Tibial nerve (tissue), 3 donors: ENCODE results near the gene NBAS.

ENCODE experiments used
- POLR2A ChIP-seq, 2 donors: fragments of 450-650 bp; IDR thresholded peaks; one replicate each; pipeline ENCODE4 v1.6.1; 2017; ENCODE audit warnings: antibody characterized with exemption in 2 of 2, mild to moderate bottlenecking in 2 of 2, moderate library complexity in 2 of 2
- TF ChIP-seq, protein P1 (sequence below), 5 experiments: fragments of 200-600 bp in 3 of 5; fragments of 450-650 bp in 2 of 5; sonication (generic) in 3 of 5; IDR thresholded peaks; one replicate each; pipeline ENCODE4 v1.5.1; 2016 to 2019; ENCODE audit warnings: antibody characterized with exemption in 5 of 5, mild to moderate bottlenecking in 3 of 5, moderate library complexity in 2 of 5

DNA sequence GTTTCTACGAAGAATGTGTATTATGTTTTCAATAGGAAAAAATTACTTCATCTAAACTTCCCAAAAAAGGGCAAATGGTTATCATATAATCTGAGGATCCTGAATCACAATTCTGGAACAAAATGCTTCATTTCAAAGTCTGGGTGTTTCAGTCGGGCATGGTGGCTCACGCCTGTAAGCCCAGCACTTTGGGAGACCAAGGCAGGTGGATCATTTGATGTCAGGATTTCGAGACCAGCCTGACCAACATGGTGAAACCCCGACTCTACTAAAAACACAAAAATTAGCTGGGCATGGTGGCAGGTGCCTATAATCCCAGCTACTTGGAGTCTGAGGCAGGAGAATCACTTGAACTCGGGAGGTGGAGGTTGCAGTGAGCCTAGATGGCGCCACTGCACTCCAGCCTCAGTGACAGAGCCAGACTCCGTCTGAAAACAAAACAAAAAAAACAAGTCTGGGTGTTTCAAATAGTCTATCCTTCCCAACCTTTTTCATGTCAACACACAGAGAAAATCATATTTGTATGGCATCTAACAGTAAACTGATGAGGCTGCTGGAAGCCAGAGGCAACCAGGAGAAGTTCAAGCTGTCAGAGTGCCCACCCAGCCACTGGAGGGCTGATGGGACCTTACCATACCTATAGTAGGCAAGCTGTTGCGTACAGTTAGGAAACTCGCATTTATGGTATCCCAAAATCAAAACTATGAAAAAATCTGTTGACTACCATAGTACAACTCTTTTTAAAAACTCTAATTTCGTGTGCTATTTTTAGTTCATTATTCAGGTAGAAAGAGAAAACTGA lies 14.6 kb downstream of the NBAS start:
- no peak for TF ChIP-seq POLR2A (IDR thresholded peaks at IDR 0.05)
- TF ChIP-seq, protein P1, sequence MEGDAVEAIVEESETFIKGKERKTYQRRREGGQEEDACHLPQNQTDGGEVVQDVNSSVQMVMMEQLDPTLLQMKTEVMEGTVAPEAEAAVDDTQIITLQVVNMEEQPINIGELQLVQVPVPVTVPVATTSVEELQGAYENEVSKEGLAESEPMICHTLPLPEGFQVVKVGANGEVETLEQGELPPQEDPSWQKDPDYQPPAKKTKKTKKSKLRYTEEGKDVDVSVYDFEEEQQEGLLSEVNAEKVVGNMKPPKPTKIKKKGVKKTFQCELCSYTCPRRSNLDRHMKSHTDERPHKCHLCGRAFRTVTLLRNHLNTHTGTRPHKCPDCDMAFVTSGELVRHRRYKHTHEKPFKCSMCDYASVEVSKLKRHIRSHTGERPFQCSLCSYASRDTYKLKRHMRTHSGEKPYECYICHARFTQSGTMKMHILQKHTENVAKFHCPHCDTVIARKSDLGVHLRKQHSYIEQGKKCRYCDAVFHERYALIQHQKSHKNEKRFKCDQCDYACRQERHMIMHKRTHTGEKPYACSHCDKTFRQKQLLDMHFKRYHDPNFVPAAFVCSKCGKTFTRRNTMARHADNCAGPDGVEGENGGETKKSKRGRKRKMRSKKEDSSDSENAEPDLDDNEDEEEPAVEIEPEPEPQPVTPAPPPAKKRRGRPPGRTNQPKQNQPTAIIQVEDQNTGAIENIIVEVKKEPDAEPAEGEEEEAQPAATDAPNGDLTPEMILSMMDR (IDR thresholded peaks at IDR 0.05) = peak in 1 of 5 experiments; percentile 8
